NT2/D1 (cell line): ENCODE data around the gene LSM12.
"Not testable (repeated sequence)": the region's sequence is repeated elsewhere in the genome, so short reads cannot be mapped to it uniquely, and the experiment has no call there.

Experiments
- DNase-seq: peaks from one replicate; pipeline ENCODE4 v3.0.0-alpha.2; 2011; ENCODE audit warnings: low read depth, low spot score
- H3K27me3 ChIP-seq: 2 replicates; pipeline ENCODE4 v1.6.0; 2011; ENCODE audit warnings: mild to moderate bottlenecking; ENCODE audit not compliant: insufficient read length, insufficient read depth
- H3K36me3 ChIP-seq: 2 replicates; pipeline ENCODE4 v1.6.1; 2011; ENCODE audit warnings: mild to moderate bottlenecking, low read length, mixed read lengths; ENCODE audit not compliant: insufficient read depth, insufficient read length
- H3K4me1 ChIP-seq: 2 replicates; pipeline ENCODE4 v1.5.1; 2011; ENCODE audit not compliant: insufficient read depth, insufficient read length
- H3K4me3 ChIP-seq: 2 replicates; pipeline ENCODE4 v1.5.1; 2011; ENCODE audit warnings: low read depth; ENCODE audit not compliant: insufficient read length
- H3K9ac ChIP-seq: 2 replicates; pipeline ENCODE4 v1.6.0; 2011; ENCODE audit warnings: low read depth; ENCODE audit not compliant: insufficient read length
- H3K9me3 ChIP-seq: 2 replicates; pipeline ENCODE4 v1.5.1; 2011; ENCODE audit warnings: mild to moderate bottlenecking, low read length; ENCODE audit not compliant: insufficient read depth
- SUZ12 ChIP-seq: IDR thresholded peaks from 2 replicates; pipeline ENCODE4 v1.6.1; 2011; ENCODE audit not compliant: insufficient read length, insufficient read depth; ENCODE audit errors: extremely low read depth
- YY1 ChIP-seq: IDR thresholded peaks from 2 replicates; pipeline ENCODE4 v1.6.1; 2011; ENCODE audit not compliant: insufficient read length, insufficient read depth
- ZNF274 ChIP-seq: IDR thresholded peaks from 2 replicates; pipeline ENCODE4 v1.6.1; 2011; ENCODE audit warnings: mild to moderate bottlenecking, low read depth, low read length

LSM12 gene

GRCh38 chr17:44063704-44064639, 2.5 kb downstream of the LSM12 start:
- peaks cover 55% of the 10 kb centered on the region for H3K36me3 ChIP-seq
- no peak overlapping the region for H3K4me3 ChIP-seq
- H3K27me3 ChIP-seq = no peaks in the 10 kb centered on the region
- no peak for DNase-seq
- H3K9ac ChIP-seq = peak overlapping the region; percentile 37
- peaks cover 4% of the 10 kb centered on the region for H3K4me1 ChIP-seq
- TF ChIP-seq YY1 (no peak), ZNF274 (no peak), SUZ12 (no peak)
- H3K9me3 ChIP-seq = no peaks in the 10 kb centered on the region

DNA sequence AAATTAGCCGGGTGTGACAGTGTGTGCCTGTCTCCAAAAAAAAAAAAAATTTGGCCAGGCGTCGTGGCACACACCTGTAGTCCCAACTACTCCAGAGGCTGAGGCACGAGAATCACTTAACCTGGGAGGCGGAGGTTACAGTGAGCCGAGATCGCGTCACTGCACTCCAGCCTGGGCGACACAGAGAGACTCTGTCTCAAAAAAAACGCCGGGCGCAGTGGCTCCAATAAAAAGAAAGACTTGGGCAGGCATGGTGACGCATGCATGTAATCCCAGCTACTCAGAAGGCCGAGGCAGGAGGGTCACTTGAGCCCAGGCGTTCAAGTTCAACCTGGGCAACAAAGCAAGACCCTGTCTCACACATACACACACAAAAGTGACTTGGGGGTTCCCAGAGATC, 3.6 kb downstream of the LSM12 start:
- no peaks in the 10 kb centered on the region for H3K27me3 ChIP-seq
- no peaks in the 10 kb centered on the region for H3K9me3 ChIP-seq
- no peak for DNase-seq
- no peak for TF ChIP-seq SUZ12
- TF ChIP-seq ZNF274 = no peak
- no peak for TF ChIP-seq YY1
- H3K4me1 ChIP-seq = peaks cover 4% of the 10 kb centered on the region
- peak overlapping the region; percentile 23 for H3K9ac ChIP-seq
- peaks cover 62% of the 10 kb centered on the region for H3K36me3 ChIP-seq
- H3K4me3 ChIP-seq = no peak overlapping the region

DNA sequence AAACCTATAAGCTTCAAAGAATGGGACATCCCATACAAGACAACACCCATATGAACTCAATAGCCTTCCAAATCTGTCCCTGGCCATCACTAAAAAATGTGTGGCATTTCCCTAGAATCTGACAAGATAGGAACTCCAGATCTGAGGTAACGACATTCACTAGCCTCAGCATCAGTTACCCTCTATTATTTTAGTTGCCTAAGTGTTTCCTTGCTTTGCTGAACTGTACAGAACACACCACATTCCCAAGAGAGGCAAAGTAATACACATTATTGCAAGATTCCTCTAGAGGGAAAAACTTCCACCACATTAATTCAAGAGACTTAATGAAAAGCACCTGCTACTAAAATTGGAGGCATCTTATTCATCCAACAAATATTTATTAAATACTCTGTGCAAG, 5.0 kb downstream of the LSM12 start:
- Histone ChIP-seq H3K36me3 (peaks cover 72% of the 10 kb centered on the region), H3K27me3 (no peaks in the 10 kb centered on the region), H3K4me3 (no peak overlapping the region), H3K9me3 (no peaks in the 10 kb centered on the region), H3K4me1 (peaks cover 4% of the 10 kb centered on the region), H3K9ac (no peak overlapping the region)
- DNase-seq = no peak
- no peak for TF ChIP-seq SUZ12
- TF ChIP-seq YY1 = no peak
- no peak for TF ChIP-seq ZNF274

DNA sequence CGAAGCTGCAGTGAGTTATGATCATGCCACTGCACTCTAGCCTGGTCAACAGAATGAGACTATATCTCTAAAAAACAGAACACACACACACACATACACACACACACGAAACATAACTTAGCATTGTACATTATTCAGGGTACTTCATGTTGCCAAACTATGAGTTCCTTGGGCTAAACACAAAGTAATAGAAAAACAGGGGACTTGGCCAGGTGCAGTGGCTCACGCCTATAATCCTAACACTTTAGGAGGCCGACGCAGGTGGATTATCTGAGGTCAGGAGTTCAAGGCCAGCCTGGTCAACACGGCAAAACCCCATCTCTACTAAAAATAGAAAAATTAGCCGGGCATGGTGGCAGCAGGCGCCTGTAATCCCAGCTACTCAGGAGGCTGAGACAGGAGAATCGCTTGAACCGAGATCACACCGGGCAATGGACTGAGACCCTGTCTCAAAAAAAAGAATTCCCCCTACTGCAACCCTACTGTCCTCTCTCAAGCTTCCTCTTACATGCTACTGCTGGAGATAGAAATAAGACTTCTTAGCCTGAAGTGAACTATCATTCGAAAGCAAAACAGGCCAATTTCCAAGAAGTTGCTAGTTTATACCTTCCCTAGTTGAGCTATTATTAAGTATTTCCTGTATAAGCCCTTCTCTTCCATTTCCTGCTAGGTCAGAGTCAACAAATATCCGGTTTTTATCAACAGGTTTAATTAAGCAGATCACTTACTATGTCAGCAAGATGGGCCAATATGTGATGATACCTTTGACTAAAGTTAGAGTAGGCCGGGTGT, 7.2 kb downstream of the LSM12 start:
- Histone ChIP-seq H3K9ac (no peak overlapping the region), H3K4me3 (no peak overlapping the region), H3K4me1 (peaks cover 4% of the 10 kb centered on the region), H3K27me3 (no peaks in the 10 kb centered on the region), H3K9me3 (no peaks in the 10 kb centered on the region), H3K36me3 (peaks cover 76% of the 10 kb centered on the region)
- no peak for TF ChIP-seq YY1
- no peak for TF ChIP-seq SUZ12
- no peak for TF ChIP-seq ZNF274
- no peak for DNase-seq

GRCh38 chr17:44053125-44053872, 13.2 kb downstream of the LSM12 start:
- DNase-seq = no peak
- no peak overlapping the region for H3K4me3 ChIP-seq
- peaks cover 80% of the 10 kb centered on the region for H3K36me3 ChIP-seq
- TF ChIP-seq SUZ12 = no peak
- no peak for TF ChIP-seq YY1
- TF ChIP-seq ZNF274 = no peak
- no peak overlapping the region for H3K9ac ChIP-seq
- H3K9me3 ChIP-seq = no peaks in the 10 kb centered on the region
- H3K4me1 ChIP-seq = no peaks in the 10 kb centered on the region
- H3K27me3 ChIP-seq = no peaks in the 10 kb centered on the region

- no peaks in the 10 kb centered on the region for H3K9me3 ChIP-seq
- no peak overlapping the region for H3K9ac ChIP-seq
- H3K36me3 ChIP-seq = peaks cover 80% of the 10 kb centered on the region
These were observed 17.0 kb downstream of the LSM12 start for GRCh38 chr17:44049294-44050060.

DNA sequence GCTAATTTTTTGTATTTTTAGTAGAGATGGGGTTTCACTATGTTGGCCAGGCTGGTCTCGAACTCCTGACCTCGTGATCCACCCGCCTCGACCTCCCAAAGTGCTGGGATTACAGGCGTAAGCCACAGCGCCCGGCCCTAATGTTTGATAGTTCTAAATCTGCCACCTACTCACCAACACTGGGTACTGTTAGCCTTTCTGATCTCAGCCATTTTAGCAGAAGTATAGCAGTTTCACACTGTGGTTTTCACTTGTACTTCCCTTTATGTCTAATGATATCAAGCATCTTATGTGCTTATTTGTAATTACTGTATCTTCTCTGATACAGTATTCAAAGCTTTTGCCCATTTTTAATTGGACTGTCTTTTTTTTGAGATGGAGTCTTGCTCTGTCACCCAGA, 19.6 kb downstream of the LSM12 start:
- H3K9me3 ChIP-seq, H3K9ac ChIP-seq, DNase-seq, H3K4me3 ChIP-seq, H3K27me3 ChIP-seq, H3K4me1 ChIP-seq: not testable (repeated sequence)
- peaks cover 63% of the 10 kb centered on the region for H3K36me3 ChIP-seq

More at GRCh38 chr17:44049294-44050060, 17.0 kb downstream of the LSM12 start:
- DNase-seq = no peak
- no peak overlapping the region for H3K4me3 ChIP-seq
- no peak for TF ChIP-seq ZNF274
- TF ChIP-seq SUZ12 = no peak
- no peak for TF ChIP-seq YY1
- H3K4me1 ChIP-seq = no peaks in the 10 kb centered on the region
- H3K27me3 ChIP-seq = no peaks in the 10 kb centered on the region
